ENCODE data around the gene PIGS. TPM values are rescaled to one million over a fixed set of nuclear protein-coding genes. Genes with fewer than 3 reads are reported as not detected.

PIGS gene
- total and polyA plus RNA-seq, 2 experiments from 2014 or later = 72.7 to 76.0 TPM

DNA sequence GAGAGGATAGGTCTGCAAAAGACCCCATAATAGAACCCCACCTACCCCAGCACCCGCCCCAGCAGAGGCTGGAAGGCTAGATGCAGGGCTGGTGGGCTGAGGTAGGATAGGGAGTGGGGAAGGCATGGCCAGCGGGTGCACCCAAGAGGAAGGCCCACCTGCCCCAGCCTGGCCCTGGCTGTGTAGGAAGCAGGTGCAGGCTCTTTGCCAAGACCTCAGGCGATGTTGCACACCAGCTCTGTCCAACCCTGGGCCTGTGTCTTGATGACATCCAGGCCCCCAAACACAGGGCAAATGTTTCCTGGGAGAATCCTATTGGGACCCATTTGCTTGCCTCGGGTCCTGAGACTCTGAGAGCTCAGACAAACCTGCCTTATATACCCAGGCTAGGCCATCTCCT is 31.1 kb downstream of the PIGS start:
- Histone ChIP-seq H3K27me3 (replicated peaks; ENCODE audit: insufficient read depth) (no peaks in the 10 kb centered on the region), H3K79me2 (ENCODE audit: insufficient read depth) (no peaks in the 10 kb centered on the region), H3K9ac (no peak overlapping the region), H3K4me3 (no peak overlapping the region), H3K9me3 (ENCODE audit: low read depth) (no peaks in the 10 kb centered on the region), H3K27ac (no peak overlapping the region), H3F3A (ENCODE audit: insufficient read depth) (no peaks in the 10 kb centered on the region), H3K4me1 (ENCODE audit: insufficient read depth) (no peaks in the 10 kb centered on the region), H3K4me2 (ENCODE audit: unreplicated experiment) (no peak overlapping the region), H2AFZ (no peak overlapping the region), H3K36me3 (ENCODE audit: low read depth) (no peaks in the 10 kb centered on the region), H4K20me1 (ENCODE audit: insufficient read depth) (no peaks in the 10 kb centered on the region), H3K9me2 (ENCODE audit: insufficient read depth) (no peaks in the 10 kb centered on the region)
- no peak for DNase-seq
- no peak for TF ChIP-seq EZH2phosphoT487 (IDR thresholded peaks at IDR 0.05; ENCODE audit: insufficient read depth, low read depth)
- no peak for TF ChIP-seq EZH2 (IDR thresholded peaks at IDR 0.05; ENCODE audit: insufficient read depth, poor library complexity, severe bottlenecking)
- in situ Hi-C loops (cut with MboI) = no loop called here
- WGBS, 2 experiments (ENCODE audit: low coverage in 1 of 2, low lambda C conversion rate in 2 of 2, missing lambda C conversion rate in 2 of 2) = 70 to 83% methylated on average over 4 of the region's 4 CpGs

GRCh38 chr17:28538296-28538895 is 32.9 kb downstream of the PIGS start:
- H3F3A ChIP-seq (ENCODE audit: insufficient read depth) = no peaks in the 10 kb centered on the region

GRCh38 chr17:28537219-28537610 is 34.1 kb downstream of the PIGS start:
- no peaks in the 10 kb centered on the region for H3K36me3 ChIP-seq (ENCODE audit: low read depth)
- WGBS, 2 experiments (ENCODE audit: low coverage in 1 of 2, low lambda C conversion rate in 2 of 2, missing lambda C conversion rate in 2 of 2) = 52 to 57% methylated on average over 8 to 12 of the region's 12 CpGs
- no peak overlapping the region for H3K4me2 ChIP-seq (ENCODE audit: unreplicated experiment)
- in situ Hi-C loops (cut with MboI) = no loop called here
- no peaks in the 10 kb centered on the region for H3K79me2 ChIP-seq (ENCODE audit: insufficient read depth)
- H3K27ac ChIP-seq = no peak overlapping the region
- no peak overlapping the region for H2AFZ ChIP-seq
- no peak overlapping the region for H3K4me3 ChIP-seq
- no peaks in the 10 kb centered on the region for H4K20me1 ChIP-seq (ENCODE audit: insufficient read depth)
- H3K27me3 ChIP-seq (replicated peaks; ENCODE audit: insufficient read depth) = no peaks in the 10 kb centered on the region
- H3F3A ChIP-seq (ENCODE audit: insufficient read depth) = no peaks in the 10 kb centered on the region
- peaks cover 13% of the 10 kb centered on the region for H3K4me1 ChIP-seq (ENCODE audit: insufficient read depth)
- no peaks in the 10 kb centered on the region for H3K9me3 ChIP-seq (ENCODE audit: low read depth)
- TF ChIP-seq EZH2 (IDR thresholded peaks at IDR 0.05; ENCODE audit: insufficient read depth, poor library complexity, severe bottlenecking) = no peak
- TF ChIP-seq EZH2phosphoT487 (IDR thresholded peaks at IDR 0.05; ENCODE audit: insufficient read depth, low read depth) = no peak
- H3K9ac ChIP-seq = no peak overlapping the region
- no peak for DNase-seq
- H3K9me2 ChIP-seq (ENCODE audit: insufficient read depth) = no peaks in the 10 kb centered on the region

More at GRCh38 chr17:28538296-28538895, 32.9 kb downstream of the PIGS start:
- Histone ChIP-seq H3K4me1 (ENCODE audit: insufficient read depth) (peaks cover 1% of the 10 kb centered on the region; the same call in 1 of the 2 replicates), H3K9me3 (ENCODE audit: low read depth) (no peaks in the 10 kb centered on the region), H2AFZ (no peak overlapping the region), H3K36me3 (ENCODE audit: low read depth) (no peaks in the 10 kb centered on the region), H3K4me3 (no peak overlapping the region), H3K27ac (no peak overlapping the region), H3K9me2 (ENCODE audit: insufficient read depth) (no peaks in the 10 kb centered on the region), H4K20me1 (ENCODE audit: insufficient read depth) (no peaks in the 10 kb centered on the region), H3K79me2 (ENCODE audit: insufficient read depth) (no peaks in the 10 kb centered on the region), H3K9ac (no peak overlapping the region), H3K4me2 (ENCODE audit: unreplicated experiment) (no peak overlapping the region), H3K27me3 (replicated peaks; ENCODE audit: insufficient read depth) (no peaks in the 10 kb centered on the region)
- TF ChIP-seq EZH2phosphoT487 (IDR thresholded peaks at IDR 0.05; ENCODE audit: insufficient read depth, low read depth) = no peak
- no peak for TF ChIP-seq EZH2 (IDR thresholded peaks at IDR 0.05; ENCODE audit: insufficient read depth, poor library complexity, severe bottlenecking)
- WGBS, 2 experiments (ENCODE audit: low coverage in 1 of 2, low lambda C conversion rate in 2 of 2, missing lambda C conversion rate in 2 of 2) = 66 to 76% methylated on average over 14 of the region's 14 CpGs
- in situ Hi-C loops (cut with MboI) = no loop called here
- no peak for DNase-seq

DNA sequence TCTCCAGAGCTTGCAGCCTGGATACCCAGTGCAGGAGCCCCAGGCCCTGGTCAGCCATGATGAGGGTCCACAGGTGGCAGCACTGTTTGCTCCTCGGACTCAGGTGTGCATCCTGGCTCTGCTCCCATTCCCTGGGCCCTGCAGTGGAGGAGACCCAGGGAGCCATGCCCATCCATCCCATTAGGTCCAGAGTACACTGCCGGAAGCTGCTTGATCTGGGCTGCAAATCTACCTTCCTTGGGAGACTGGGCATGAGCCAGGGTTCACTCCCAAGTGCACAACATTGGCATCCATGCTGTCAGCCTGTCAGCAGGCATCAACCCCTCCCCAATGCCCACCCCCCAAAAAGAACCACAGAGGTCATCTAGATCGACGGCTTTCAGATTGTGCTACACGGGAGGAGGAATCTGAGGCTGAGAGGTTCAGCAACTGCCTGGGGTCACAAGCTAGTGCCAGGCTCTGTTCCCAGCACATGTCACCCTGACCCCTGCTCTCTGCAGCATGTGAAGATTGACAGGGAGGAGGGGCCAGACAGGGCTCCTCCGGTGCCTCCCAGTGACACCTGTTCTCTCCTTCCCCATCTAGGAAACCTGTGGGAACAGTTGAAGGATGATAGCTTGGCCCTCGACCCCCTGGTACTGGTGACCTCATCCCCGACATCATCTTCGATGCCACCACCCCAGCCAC is 34.6 kb downstream of the PIGS start:
- H4K20me1 ChIP-seq (ENCODE audit: insufficient read depth) = no peaks in the 10 kb centered on the region
- no peak overlapping the region for H3K4me2 ChIP-seq (ENCODE audit: unreplicated experiment)
- H3K4me3 ChIP-seq = no peak overlapping the region
- no peaks in the 10 kb centered on the region for H3K36me3 ChIP-seq (ENCODE audit: low read depth)
- peaks cover 13% of the 10 kb centered on the region for H3K4me1 ChIP-seq (ENCODE audit: insufficient read depth)
- 50% methylated on average over 9 of the region's 9 CpGs for whole genome bisulfite sequencing, 2 experiments (ENCODE audit: low coverage in 1 of 2, low lambda C conversion rate in 2 of 2, missing lambda C conversion rate in 2 of 2)
- H3K9me3 ChIP-seq (ENCODE audit: low read depth) = no peaks in the 10 kb centered on the region
- no peak for TF ChIP-seq EZH2 (IDR thresholded peaks at IDR 0.05; ENCODE audit: insufficient read depth, poor library complexity, severe bottlenecking)
- H3K9ac ChIP-seq = no peak overlapping the region
- no peaks in the 10 kb centered on the region for H3K27me3 ChIP-seq (replicated peaks; ENCODE audit: insufficient read depth)
- H3F3A ChIP-seq (ENCODE audit: insufficient read depth) = no peaks in the 10 kb centered on the region
- in situ Hi-C loops (cut with MboI) = no loop called here
- no peaks in the 10 kb centered on the region for H3K79me2 ChIP-seq (ENCODE audit: insufficient read depth)
- no peak overlapping the region for H3K27ac ChIP-seq
- no peak for DNase-seq
- H2AFZ ChIP-seq = no peak overlapping the region
- no peaks in the 10 kb centered on the region for H3K9me2 ChIP-seq (ENCODE audit: insufficient read depth)
